Measurements from ENCODE around the gene PRSS38.

The PRSS38 gene

GRCh38 chr1:227815468-227816409, at the start of gene PRSS38:
Gene PRSS38, plus strand, starts transcription at chr1:227815675. Its CDS starts 42 bp downstream, at chr1:227815717.
- DNase-seq (ENCODE audit: low read depth) = no peak

GRCh38 chr1:227766015-227766634, 49.4 kb upstream of the PRSS38 start:
- peak; percentile 55 for DNase-seq (ENCODE audit: low read depth)

- DNase-seq (ENCODE audit: low read depth) = no peak
Measured at GRCh38 chr1:227766653-227767277, 48.7 kb upstream of the PRSS38 start.

GRCh38 chr1:227767401-227768124, 47.9 kb upstream of the PRSS38 start:
- no peak for DNase-seq (ENCODE audit: low read depth)

GRCh38 chr1:227768125-227768439, 47.4 kb upstream of the PRSS38 start:
- DNase-seq (ENCODE audit: low read depth) = no peak

- DNase-seq (ENCODE audit: low read depth) = no peak
Measured at GRCh38 chr1:227768640-227769039, 46.8 kb upstream of the PRSS38 start.

GRCh38 chr1:227769047-227769935, 46.2 kb upstream of the PRSS38 start:
- DNase-seq (ENCODE audit: low read depth) = no peak

GRCh38 chr1:227769936-227770494, 45.5 kb upstream of the PRSS38 start:
- no peak for DNase-seq (ENCODE audit: low read depth)

GRCh38 chr1:227770812-227771211, 44.7 kb upstream of the PRSS38 start:
- no peak for DNase-seq (ENCODE audit: low read depth)

- no peak for DNase-seq (ENCODE audit: low read depth)
Measured at GRCh38 chr1:227771326-227771725, 44.1 kb upstream of the PRSS38 start.

- DNase-seq (ENCODE audit: low read depth) = no peak
Measured at GRCh38 chr1:227771771-227772170, 43.7 kb upstream of the PRSS38 start.

- DNase-seq (ENCODE audit: low read depth) = no peak
Measured at GRCh38 chr1:227773558-227773957, 41.9 kb upstream of the PRSS38 start.

GRCh38 chr1:227774051-227774731, 41.3 kb upstream of the PRSS38 start:
- DNase-seq (ENCODE audit: low read depth) = no peak

GRCh38 chr1:227774821-227775661, 40.4 kb upstream of the PRSS38 start:
- peak; percentile 15 for DNase-seq (ENCODE audit: low read depth)

GRCh38 chr1:227775841-227776240, 39.6 kb upstream of the PRSS38 start:
- peak; percentile 45 for DNase-seq (ENCODE audit: low read depth)

- peak; percentile 85 for DNase-seq (ENCODE audit: low read depth)
Measured at GRCh38 chr1:227776331-227776771, 39.1 kb upstream of the PRSS38 start.

- no peak for DNase-seq (ENCODE audit: low read depth)
Measured at GRCh38 chr1:227777156-227777555, 38.3 kb upstream of the PRSS38 start.

- DNase-seq (ENCODE audit: low read depth) = no peak
Measured at GRCh38 chr1:227777646-227778045, 37.8 kb upstream of the PRSS38 start.

- peak; percentile 71 for DNase-seq (ENCODE audit: low read depth)
Measured at GRCh38 chr1:227778401-227778947, 37.0 kb upstream of the PRSS38 start.

Measured in ELR (cell line).